Measurements from ENCODE around the gene CMKLR1.

The CMKLR1 gene

DNA sequence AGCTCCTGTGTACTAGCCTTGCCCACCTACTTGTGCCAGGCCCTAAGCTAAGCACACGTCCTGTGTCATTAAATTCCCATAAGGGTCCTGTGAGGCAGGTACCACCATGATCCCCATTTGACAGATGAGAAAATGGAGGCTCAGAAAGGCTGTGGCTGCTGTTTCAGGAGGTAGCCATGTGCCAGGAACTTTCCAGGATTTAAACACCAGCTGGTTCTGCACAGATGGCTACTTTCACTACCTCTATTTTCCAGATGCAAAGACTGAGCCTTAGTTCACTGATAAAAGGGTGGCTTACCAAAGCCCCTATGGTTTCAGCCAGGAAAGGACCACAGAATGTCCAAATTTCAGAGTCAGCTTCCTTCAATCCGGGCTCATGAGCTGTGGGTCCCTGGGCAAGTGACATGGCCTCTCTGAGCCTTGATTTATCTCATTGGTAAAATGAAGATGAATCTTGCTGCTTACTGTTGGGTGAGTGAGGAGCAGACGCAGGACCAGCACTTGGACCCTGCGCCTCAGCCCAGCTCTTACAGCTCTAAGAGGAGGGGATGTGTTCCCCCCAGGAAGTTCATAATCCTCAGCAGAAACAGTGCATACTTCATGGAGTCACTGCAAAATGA lies 23.5 kb downstream of the CMKLR1 start:
- H3K4me1 Mint-ChIP-seq = peaks cover 30% of the 10 kb centered on the region
- H3K4me3 Mint-ChIP-seq = no peak overlapping the region
- H3K27me3 Mint-ChIP-seq (ENCODE audit: low read depth) = peaks cover 9% of the 10 kb centered on the region
- TF ChIP-seq, protein P1, sequence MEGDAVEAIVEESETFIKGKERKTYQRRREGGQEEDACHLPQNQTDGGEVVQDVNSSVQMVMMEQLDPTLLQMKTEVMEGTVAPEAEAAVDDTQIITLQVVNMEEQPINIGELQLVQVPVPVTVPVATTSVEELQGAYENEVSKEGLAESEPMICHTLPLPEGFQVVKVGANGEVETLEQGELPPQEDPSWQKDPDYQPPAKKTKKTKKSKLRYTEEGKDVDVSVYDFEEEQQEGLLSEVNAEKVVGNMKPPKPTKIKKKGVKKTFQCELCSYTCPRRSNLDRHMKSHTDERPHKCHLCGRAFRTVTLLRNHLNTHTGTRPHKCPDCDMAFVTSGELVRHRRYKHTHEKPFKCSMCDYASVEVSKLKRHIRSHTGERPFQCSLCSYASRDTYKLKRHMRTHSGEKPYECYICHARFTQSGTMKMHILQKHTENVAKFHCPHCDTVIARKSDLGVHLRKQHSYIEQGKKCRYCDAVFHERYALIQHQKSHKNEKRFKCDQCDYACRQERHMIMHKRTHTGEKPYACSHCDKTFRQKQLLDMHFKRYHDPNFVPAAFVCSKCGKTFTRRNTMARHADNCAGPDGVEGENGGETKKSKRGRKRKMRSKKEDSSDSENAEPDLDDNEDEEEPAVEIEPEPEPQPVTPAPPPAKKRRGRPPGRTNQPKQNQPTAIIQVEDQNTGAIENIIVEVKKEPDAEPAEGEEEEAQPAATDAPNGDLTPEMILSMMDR (IDR thresholded peaks at IDR 0.05; ENCODE audit: unreplicated experiment in 3 of 3) = no peak
- peak overlapping the region in 2 of 3 experiments; percentile 8 to 65 for H3K27ac Mint-ChIP-seq
- H3K9me3 Mint-ChIP-seq = no peaks in the 10 kb centered on the region
- H3K36me3 Mint-ChIP-seq (ENCODE audit: low read depth) = no peaks in the 10 kb centered on the region

DNA sequence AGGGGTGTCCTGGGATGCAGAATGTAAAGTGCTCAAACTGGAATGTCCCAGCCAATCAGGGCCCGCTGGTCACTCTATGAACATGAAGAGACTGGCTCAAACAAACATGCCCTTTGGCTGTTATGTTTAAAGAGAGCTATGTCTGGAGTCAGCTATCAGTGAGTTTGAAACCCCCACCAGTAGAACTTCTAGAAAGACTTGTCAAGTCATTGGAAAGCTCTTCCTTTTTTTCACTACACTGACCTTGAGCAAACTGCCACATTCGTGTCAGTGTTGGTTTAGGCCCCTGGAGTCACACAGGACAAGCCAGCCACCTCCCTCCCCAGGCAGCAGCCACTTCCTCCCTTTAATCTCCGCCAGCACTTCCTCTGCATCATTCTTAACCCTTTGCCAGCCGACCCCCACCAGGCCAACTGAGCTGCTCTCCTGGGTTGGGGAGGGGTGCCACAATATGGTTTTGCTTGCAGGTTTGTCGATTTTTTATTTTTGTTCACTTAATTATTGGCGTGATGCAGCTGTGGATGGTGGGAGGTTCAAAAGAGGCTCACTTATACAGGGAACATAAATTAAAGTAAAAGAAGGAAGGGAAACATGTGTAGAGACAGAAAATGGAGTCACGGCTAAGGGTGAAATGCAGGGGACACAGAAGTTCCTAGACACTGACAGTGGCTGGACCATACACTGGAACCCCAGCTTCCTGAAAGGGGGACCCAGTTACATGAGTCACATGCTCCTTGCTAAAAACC lies 25.3 kb downstream of the CMKLR1 start:
- Mint-ChIP-seq H3K4me1 (peaks cover 39% of the 10 kb centered on the region), H3K27me3 (ENCODE audit: low read depth) (peaks cover 12% of the 10 kb centered on the region), H3K9me3 (no peaks in the 10 kb centered on the region), H3K4me3 (no peak overlapping the region), H3K27ac (peak overlapping the region; percentile 46 to 75 (median 58)), H3K36me3 (ENCODE audit: low read depth) (no peaks in the 10 kb centered on the region)
- TF ChIP-seq, protein P1 (IDR thresholded peaks at IDR 0.05; ENCODE audit: unreplicated experiment in 3 of 3) = no peak

DNA sequence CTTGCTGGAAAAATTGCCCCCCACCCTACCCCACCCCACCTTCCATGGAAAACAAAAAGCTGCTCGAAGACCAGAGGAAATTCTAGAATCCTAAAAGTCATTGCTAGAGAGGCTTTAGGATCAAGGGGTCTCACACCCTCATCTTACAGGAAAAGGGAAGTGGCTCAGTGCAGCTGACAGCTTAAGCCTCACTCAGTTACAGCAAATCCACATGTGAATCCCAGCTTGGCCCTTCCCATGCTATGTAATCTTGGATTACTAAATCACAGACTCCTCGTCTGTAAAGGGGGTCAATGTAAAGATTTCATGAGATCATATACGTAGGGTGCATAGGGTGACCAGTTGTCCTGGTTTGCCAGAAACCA lies 25.9 kb downstream of the CMKLR1 start:
- Mint-ChIP-seq H3K9me3 (no peaks in the 10 kb centered on the region), H3K27me3 (ENCODE audit: low read depth) (peaks cover 12% of the 10 kb centered on the region), H3K27ac (peak overlapping the region; percentile 46 to 75 (median 58)), H3K36me3 (ENCODE audit: low read depth) (no peaks in the 10 kb centered on the region), H3K4me1 (peaks cover 44% of the 10 kb centered on the region), H3K4me3 (no peak overlapping the region)
- TF ChIP-seq, protein P1 (IDR thresholded peaks at IDR 0.05; ENCODE audit: unreplicated experiment in 3 of 3) = no peak

DNA sequence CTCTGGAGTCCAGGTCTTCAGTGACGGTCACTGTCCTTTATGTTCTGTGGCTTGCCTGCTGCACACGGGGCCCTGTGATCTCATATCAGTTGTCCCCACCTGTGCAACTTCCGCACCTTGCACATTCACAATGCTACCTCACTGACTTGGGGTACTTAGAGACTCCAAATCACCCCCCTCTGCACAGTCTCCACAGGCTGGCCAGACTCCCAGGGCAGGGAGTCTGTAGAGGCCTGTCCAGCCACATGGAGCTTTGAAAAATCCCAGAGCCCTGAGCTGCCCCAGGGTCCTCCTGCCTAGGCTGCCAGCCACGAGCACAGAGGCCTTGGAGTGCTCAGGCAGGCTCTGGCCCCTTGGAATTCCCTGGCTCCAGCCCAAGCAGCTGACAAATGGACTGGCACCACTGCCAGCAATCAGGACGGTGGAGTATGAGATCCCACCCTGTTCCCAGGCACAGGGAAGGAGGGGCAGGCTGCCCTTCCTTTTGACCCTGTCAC lies 26.4 kb downstream of the CMKLR1 start:
- Mint-ChIP-seq H3K27me3 (ENCODE audit: low read depth) (peaks cover 12% of the 10 kb centered on the region), H3K27ac (peak overlapping the region; percentile 46 to 75 (median 58)), H3K36me3 (ENCODE audit: low read depth) (no peaks in the 10 kb centered on the region), H3K9me3 (no peaks in the 10 kb centered on the region), H3K4me3 (no peak overlapping the region), H3K4me1 (peaks cover 47% of the 10 kb centered on the region)
- TF ChIP-seq, protein P1 (IDR thresholded peaks at IDR 0.05; ENCODE audit: unreplicated experiment in 3 of 3) = no peak

DNA sequence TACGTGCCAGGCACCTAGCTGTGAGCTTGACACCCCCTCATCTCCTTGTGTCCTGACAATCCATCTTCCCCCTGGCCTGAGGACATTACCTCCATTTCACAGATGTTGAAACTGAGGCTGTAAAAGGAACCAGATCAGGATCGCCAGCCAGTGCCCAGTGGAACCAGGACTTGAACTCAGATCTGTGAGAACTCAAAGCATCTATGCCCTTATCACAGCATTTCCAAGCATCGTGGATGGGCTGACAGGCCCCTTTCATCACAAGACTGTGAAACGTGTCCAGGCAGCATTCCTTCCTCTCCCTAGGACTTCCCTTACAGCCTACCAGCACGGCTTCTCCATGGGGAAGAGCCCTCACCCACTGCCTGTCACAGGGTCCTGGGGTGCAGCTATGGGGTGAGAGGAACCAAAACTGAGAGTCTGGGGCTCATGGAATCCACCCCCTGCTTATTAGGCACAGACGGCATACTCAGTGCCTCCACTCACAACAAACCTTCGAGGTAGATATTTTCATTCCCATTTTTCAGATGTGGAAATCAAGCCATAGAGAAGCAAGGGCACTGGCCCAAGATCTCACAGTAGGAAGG lies 26.9 kb downstream of the CMKLR1 start:
- H3K9me3 Mint-ChIP-seq = no peaks in the 10 kb centered on the region
- peaks cover 47% of the 10 kb centered on the region for H3K4me1 Mint-ChIP-seq
- no peaks in the 10 kb centered on the region for H3K36me3 Mint-ChIP-seq (ENCODE audit: low read depth)
- peaks cover 8% of the 10 kb centered on the region for H3K27me3 Mint-ChIP-seq (ENCODE audit: low read depth)
- no peak overlapping the region for H3K4me3 Mint-ChIP-seq
- peak overlapping the region in 2 of 3 experiments; percentile 46 to 75 for H3K27ac Mint-ChIP-seq
- TF ChIP-seq, protein P1 (IDR thresholded peaks at IDR 0.05; ENCODE audit: unreplicated experiment in 3 of 3) = no peak
